COLO668 (cell line): ENCODE measurements around the gene PDE6A.
A peak's percentile ranks its signal among the peaks of the same experiment; 100 is the strongest.
"Not testable (repeated sequence)": the region's sequence is repeated elsewhere in the genome, so short reads cannot be mapped to it uniquely, and the experiment has no call there.

Experiments used
- DNase-seq: peaks from one replicate; lab custom pipeline; 2025; ENCODE audit not compliant: unreplicated experiment; lab: John Stamatoyannopoulos, UW

Gene PDE6A

GRCh38 chr5:149953436-149954121 is 9.0 kb upstream of the PDE6A start:
- DNase-seq: no peak

- no peak for DNase-seq
Measured at GRCh38 chr5:149951138-149951749, 6.7 kb upstream of the PDE6A start.

GRCh38 chr5:149948993-149949392 is 4.4 kb upstream of the PDE6A start:
- DNase-seq: no peak

- DNase-seq: no peak
Measured at GRCh38 chr5:149946118-149946517, 1.5 kb upstream of the PDE6A start.

GRCh38 chr5:149943177-149943949 is 1.2 kb downstream of the PDE6A start:
- not testable (repeated sequence) for DNase-seq

- not testable (repeated sequence) for DNase-seq
Measured at GRCh38 chr5:149942741-149943169, 1.8 kb downstream of the PDE6A start.

GRCh38 chr5:149942199-149942598 is 2.4 kb downstream of the PDE6A start:
- no peak for DNase-seq

GRCh38 chr5:149941795-149942194 is 2.8 kb downstream of the PDE6A start:
- no peak for DNase-seq

- no peak for DNase-seq
Measured at GRCh38 chr5:149940941-149941644, 3.5 kb downstream of the PDE6A start.

GRCh38 chr5:149940077-149940574 is 4.5 kb downstream of the PDE6A start:
- DNase-seq: no peak

- no peak for DNase-seq
Measured at GRCh38 chr5:149939546-149939945, 5.0 kb downstream of the PDE6A start.

GRCh38 chr5:149938791-149939358 is 5.7 kb downstream of the PDE6A start:
- DNase-seq: no peak

GRCh38 chr5:149938279-149938678 is 6.3 kb downstream of the PDE6A start:
- peak; percentile 10 for DNase-seq

- peak; percentile 51 for DNase-seq
Measured at GRCh38 chr5:149937610-149938009, 7.0 kb downstream of the PDE6A start.

GRCh38 chr5:149936700-149937091 is 7.9 kb downstream of the PDE6A start:
- no peak for DNase-seq

- no peak for DNase-seq
Measured at GRCh38 chr5:149936044-149936699, 8.4 kb downstream of the PDE6A start.

- DNase-seq: no peak
Measured at GRCh38 chr5:149935431-149935901, 9.1 kb downstream of the PDE6A start.

- DNase-seq: peak; percentile 73
Measured at GRCh38 chr5:149932445-149933350, 11.9 kb downstream of the PDE6A start.

- no peak for DNase-seq
Measured at GRCh38 chr5:149931992-149932436, 12.6 kb downstream of the PDE6A start.
